Spleen (tissue), 11 donors: ENCODE data around the gene GAL3ST1. TPM values are rescaled to one million over a fixed set of nuclear protein-coding genes. Genes with fewer than 3 reads are reported as not detected.
"Not testable (repeated sequence)": the region's sequence is repeated elsewhere in the genome, so short reads cannot be mapped to it uniquely, and the experiment has no call there.

Experiments used
- DNase-seq: peaks from one replicate; pipeline ENCODE4 v3.0.0-alpha.2; 2020
- H3K27ac ChIP-seq, 8 donors: fragments of 200-600 bp; sonication (generic) in 7 of 8; 1 replicate in 4 of 8; 2 replicates in 4 of 8; pipeline versions ENCODE4 v1.5.0 to v1.8.0; 2016 to 2021; ENCODE audit warnings: inconsistent platforms in 4 of 8, mild to moderate bottlenecking in 4 of 8, moderate library complexity in 1 of 8
- H3K27me3 ChIP-seq, 7 donors: fragments of 200-600 bp; sonication (generic) in 6 of 7; replicated peaks in 1 of 7; 1 replicate in 4 of 7; 2 replicates in 3 of 7; pipeline versions ENCODE4 v1.5.0 to v1.8.0; 2016 to 2021; ENCODE audit warnings: inconsistent platforms in 3 of 7, mild to moderate bottlenecking in 1 of 7
- H3K36me3 ChIP-seq, 6 donors: fragments of 200-600 bp; sonication (generic) in 5 of 6; 1 replicate in 4 of 6; 2 replicates in 2 of 6; pipeline versions ENCODE4 v1.5.0 to v1.8.0; 2016 to 2021; ENCODE audit warnings: inconsistent platforms in 2 of 6
- H3K4me1 ChIP-seq, 6 donors: fragments of 200-600 bp; sonication (generic) in 5 of 6; 1 replicate in 3 of 6; 2 replicates in 3 of 6; pipeline versions ENCODE4 v1.5.0 to v1.8.0; 2016 to 2021; ENCODE audit warnings: inconsistent platforms in 3 of 6
- H3K4me3 ChIP-seq, 8 donors: fragments of 200-600 bp; sonication (generic) in 7 of 8; 1 replicate in 4 of 8; 2 replicates in 4 of 8; pipeline versions ENCODE4 v1.5.0 to v1.8.0; 2016 to 2021; ENCODE audit warnings: inconsistent platforms in 4 of 8, mild to moderate bottlenecking in 4 of 8, moderate library complexity in 2 of 8
- H3K9me3 ChIP-seq, 8 donors: fragments of 200-600 bp; sonication (generic) in 7 of 8; 1 replicate in 4 of 8; 2 replicates in 4 of 8; pipeline versions ENCODE4 v1.5.0 to v1.8.0; 2016 to 2021; ENCODE audit warnings: inconsistent platforms in 4 of 8
- POLR2A ChIP-seq, 3 donors: fragments of 450-650 bp; IDR thresholded peaks; one replicate each; pipeline ENCODE4 v1.5.1; 2017; ENCODE audit warnings: antibody characterized with exemption in 3 of 3, mild to moderate bottlenecking in 1 of 3
- POLR2AphosphoS5 ChIP-seq, 3 donors: sonication (generic); formaldehyde crosslinking; IDR thresholded peaks; one replicate each; pipeline ENCODE4 v1.5.1; 2017; ENCODE audit warnings: antibody characterized with exemption in 3 of 3
- WGBS, 5 donors: extraction: QIAGEN DNeasy Blood & Tissue Kit in 3 of 5; methylation state at CpG; one replicate each; pipeline versions ENCODE4 v1.1.5 to v1.1.7; 2013 to 2018; 5-methylcytosine and 5-hydroxymethylcytosine counted together
- intact Hi-C: fragments of 100-400 bp; cut with DNase I; formaldehyde crosslinking; loops from one replicate; pipeline ENCODE4 v1.15.0; 2023; ENCODE audit warnings: low total_unique reads
- polyA plus RNA-seq, 3 donors: library from polyadenylated mRNA; stranded (reverse); fragments of 200-250 nt; gene quantifications; one replicate each; pipeline ENCODE4 v1.2.1, GENCODE V29; 2013
- total RNA-seq, 7 donors: library from RNA; depleted of rRNA in 3 of 7; stranded (reverse); fragments of >200 nt in 3 of 7; fragmentation: NEBNext Ultra II Directional in 4 of 7; extraction: Animal tissue kit (Norgen Biotek cat#: 25700) in 4 of 7; gene quantifications; one replicate each; pipeline versions ENCODE4 v1.1.0 to v1.2.1, GENCODE V29; 2016 to 2021
- TF ChIP-seq, protein P1 (sequence below), 11 experiments: fragments of 200-600 bp in 7 of 11; fragments of 450-650 bp in 4 of 11; sonication (generic) in 4 of 11; IDR thresholded peaks in 8 of 11; conservative IDR thresholded peaks in 3 of 11; 1 replicate in 7 of 11; 2 replicates in 4 of 11; pipeline versions ENCODE4 v1.4.0 to v1.8.0; 2016 to 2021; ENCODE audit warnings: antibody characterized with exemption in 11 of 11, inconsistent platforms in 4 of 11, mild to moderate bottlenecking in 1 of 11
- donor health status: healthy with polysubstance abuse.
- donor health status: DM: no; HTN: no; CAD: no; lungs with moderate emphysema.
- donor health status: DM: no; HTN: no; CAD: no.
- donor health status: Bipolar disorder and iron deficiency.
- donor health status: healthy.
- donor health status: DM: no; HTN: no; CAD: no.
- donor health status: DM: yes; HTN: yes; CAD: no.

GAL3ST1 gene
- total and polyA plus RNA-seq, 10 donors, result 0.15 to 2.1 (median 0.51) TPM; not detected in 5

DNA sequence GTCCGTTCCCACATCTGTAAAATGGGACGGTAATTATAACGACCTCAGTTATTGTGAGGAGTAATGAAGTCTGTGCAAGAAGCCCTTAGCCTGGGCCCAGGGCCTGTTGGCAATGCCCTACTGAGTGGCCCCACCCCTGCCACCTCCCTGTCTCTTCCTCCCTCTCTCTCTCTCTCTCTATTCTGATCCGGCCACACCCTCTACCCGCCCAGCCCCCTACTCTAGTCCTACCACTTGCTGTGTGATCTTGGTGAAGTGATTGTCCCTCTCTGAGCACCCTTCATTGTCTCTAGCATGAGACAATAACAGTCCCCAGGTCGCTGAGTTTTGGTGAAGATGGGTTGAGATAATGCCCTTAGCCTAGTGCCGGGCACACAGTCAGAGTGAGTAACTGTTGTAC, 20.5 kb downstream of the GAL3ST1 start:
- no peak for DNase-seq
- WGBS, 5 donors, result 80 to 88% (median 82%) methylated on average over 7 of the region's 7 CpGs
- TF ChIP-seq POLR2A (IDR thresholded peaks at IDR 0.05), result no peak
- TF ChIP-seq, protein P1, sequence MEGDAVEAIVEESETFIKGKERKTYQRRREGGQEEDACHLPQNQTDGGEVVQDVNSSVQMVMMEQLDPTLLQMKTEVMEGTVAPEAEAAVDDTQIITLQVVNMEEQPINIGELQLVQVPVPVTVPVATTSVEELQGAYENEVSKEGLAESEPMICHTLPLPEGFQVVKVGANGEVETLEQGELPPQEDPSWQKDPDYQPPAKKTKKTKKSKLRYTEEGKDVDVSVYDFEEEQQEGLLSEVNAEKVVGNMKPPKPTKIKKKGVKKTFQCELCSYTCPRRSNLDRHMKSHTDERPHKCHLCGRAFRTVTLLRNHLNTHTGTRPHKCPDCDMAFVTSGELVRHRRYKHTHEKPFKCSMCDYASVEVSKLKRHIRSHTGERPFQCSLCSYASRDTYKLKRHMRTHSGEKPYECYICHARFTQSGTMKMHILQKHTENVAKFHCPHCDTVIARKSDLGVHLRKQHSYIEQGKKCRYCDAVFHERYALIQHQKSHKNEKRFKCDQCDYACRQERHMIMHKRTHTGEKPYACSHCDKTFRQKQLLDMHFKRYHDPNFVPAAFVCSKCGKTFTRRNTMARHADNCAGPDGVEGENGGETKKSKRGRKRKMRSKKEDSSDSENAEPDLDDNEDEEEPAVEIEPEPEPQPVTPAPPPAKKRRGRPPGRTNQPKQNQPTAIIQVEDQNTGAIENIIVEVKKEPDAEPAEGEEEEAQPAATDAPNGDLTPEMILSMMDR (IDR thresholded peaks at IDR 0.05 in 8 of 11, conservative IDR thresholded peaks at IDR 0.05 in 3 of 11), result no peak
- TF ChIP-seq POLR2AphosphoS5 (IDR thresholded peaks at IDR 0.05), result no peak
- intact Hi-C loops, result no loop called here
- H3K36me3 ChIP-seq, result no peaks in the 10 kb centered on the region
- H3K27me3 ChIP-seq, result no peaks in the 10 kb centered on the region
- no peak overlapping the region for H3K4me3 ChIP-seq
- H3K4me1 ChIP-seq, result peaks cover 0 to 6% (median 0%) of the 10 kb centered on the region in 6 donors
- no peak overlapping the region for H3K27ac ChIP-seq
- H3K9me3 ChIP-seq, result no peaks in the 10 kb centered on the region

DNA sequence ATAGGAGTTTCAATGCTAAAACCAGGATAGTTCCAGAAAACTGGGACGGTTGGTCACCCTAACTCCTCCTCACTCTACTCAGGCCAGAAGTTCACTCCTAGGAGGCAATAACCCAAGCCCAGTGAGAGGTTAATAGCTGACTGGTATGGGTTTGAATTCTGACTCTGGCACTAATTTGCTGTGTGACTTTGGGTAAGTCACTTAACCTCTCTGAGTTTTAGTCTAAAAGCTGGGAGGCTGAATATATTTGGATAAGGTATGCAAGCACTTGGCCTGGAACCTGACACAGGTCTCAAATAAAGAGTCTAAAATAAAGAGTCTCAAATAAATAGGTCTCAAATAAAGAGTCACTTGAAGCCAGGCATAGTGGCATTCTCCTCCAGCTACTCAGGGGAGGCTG, 21.7 kb downstream of the GAL3ST1 start:
- WGBS, 5 donors, result 0 to 58% (median 42%) methylated on average over 1 of the region's 1 CpG
- Histone ChIP-seq H3K4me3 (no peak overlapping the region), H3K9me3 (no peaks in the 10 kb centered on the region), H3K27ac (no peak overlapping the region), H3K4me1 (peaks cover 0 to 6% (median 0%) of the 10 kb centered on the region in 6 donors), H3K27me3 (no peaks in the 10 kb centered on the region), H3K36me3 (no peaks in the 10 kb centered on the region)
- intact Hi-C loops, result no loop called here
- no peak for TF ChIP-seq POLR2A (IDR thresholded peaks at IDR 0.05)
- TF ChIP-seq, protein P1 (IDR thresholded peaks at IDR 0.05 in 8 of 11, conservative IDR thresholded peaks at IDR 0.05 in 3 of 11), result no peak
- TF ChIP-seq POLR2AphosphoS5 (IDR thresholded peaks at IDR 0.05), result no peak
- DNase-seq, result no peak

DNA sequence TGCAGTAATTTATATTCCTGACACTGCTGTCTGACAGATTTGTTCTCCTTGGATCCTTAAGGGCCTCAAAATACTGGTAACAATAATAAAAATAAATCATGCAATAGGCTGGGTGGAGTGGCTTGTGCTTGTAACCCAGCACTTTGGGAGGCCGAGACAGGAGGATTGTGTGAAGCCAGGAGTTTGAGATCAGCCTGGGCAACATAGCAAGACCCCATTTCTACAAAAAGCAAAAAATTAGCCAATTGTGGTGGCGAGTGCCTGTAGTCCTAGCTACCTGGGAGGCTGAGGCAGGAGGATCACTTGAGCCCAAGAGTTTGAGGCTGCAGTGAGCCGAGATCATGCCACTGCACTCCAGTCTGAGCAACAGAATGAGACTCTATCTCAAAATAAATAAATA, 22.7 kb downstream of the GAL3ST1 start:
- H3K4me1 ChIP-seq, H3K36me3 ChIP-seq, H3K27me3 ChIP-seq, H3K9me3 ChIP-seq, DNase-seq, intact Hi-C loops, H3K27ac ChIP-seq, H3K4me3 ChIP-seq: not testable (repeated sequence)
- WGBS, 5 donors, result 84 to 92% (median 86%) methylated on average over 3 of the region's 3 CpGs

DNA sequence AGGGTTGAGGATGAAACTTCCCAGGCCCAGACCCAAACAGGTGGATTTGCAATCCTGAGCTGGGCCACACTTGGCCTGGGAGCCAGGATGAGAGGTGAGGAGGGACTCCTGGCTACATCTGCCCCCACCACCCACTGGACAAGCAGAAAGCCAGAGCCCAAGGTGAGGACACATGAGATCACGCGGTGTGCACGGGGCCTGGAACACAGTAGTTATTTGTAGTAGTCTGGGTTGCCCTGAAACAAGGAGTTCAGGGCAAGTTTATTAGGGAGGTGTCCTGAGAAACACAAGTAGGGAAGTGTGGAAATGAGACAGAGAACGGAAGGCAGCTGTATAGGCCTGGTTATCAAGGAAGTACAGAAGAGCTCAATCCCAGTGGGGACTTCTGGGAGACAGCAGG, 27.3 kb downstream of the GAL3ST1 start:
- H3K27me3 ChIP-seq, result peaks cover 0 to 32% (median 16%) of the 10 kb centered on the region in 7 donors
- DNase-seq, result no peak
- no peaks in the 10 kb centered on the region for H3K36me3 ChIP-seq
- H3K4me1 ChIP-seq, result peaks cover 0 to 11% (median 6%) of the 10 kb centered on the region in 6 donors
- intact Hi-C loops, result no loop called here
- no peak overlapping the region for H3K4me3 ChIP-seq
- no peaks in the 10 kb centered on the region for H3K9me3 ChIP-seq
- 79 to 93% (median 84%) methylated on average over 4 of the region's 4 CpGs for WGBS, 5 donors
- H3K27ac ChIP-seq, result no peak overlapping the region
- TF ChIP-seq POLR2A (IDR thresholded peaks at IDR 0.05), result no peak
- TF ChIP-seq, protein P1 (IDR thresholded peaks at IDR 0.05 in 8 of 11, conservative IDR thresholded peaks at IDR 0.05 in 3 of 11), result no peak

DNA sequence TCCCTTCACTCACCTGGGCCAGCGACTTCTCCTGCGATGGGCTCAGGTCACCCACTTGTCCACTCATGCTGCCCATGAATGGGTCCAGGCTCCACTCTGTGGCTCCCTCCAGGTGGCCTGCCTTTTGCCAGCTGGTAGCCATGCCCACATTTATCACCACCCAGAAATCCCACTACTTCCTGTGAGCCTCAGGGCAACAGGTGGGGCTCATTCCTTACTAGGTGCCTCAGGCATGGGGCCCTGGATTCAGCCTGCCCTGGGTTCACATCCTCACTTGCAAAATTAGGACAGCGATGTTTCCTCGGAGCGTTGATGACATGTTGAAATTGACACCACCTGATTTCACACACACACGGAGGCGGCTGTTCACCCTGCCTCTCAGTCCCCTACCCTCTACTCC, 27.8 kb downstream of the GAL3ST1 start, which contains the start of gene SEC14L6:
SEC14L6 (minus strand) TSS at position 126 of the 400 bp plus-strand sequence; CDS start at position 67, 59 bp downstream.
- intact Hi-C loops, result no loop called here
- DNase-seq, result no peak
- H3K27ac ChIP-seq, result no peak within 1 kb of the TSS
- no peaks in the 10 kb centered on the region for H3K36me3 ChIP-seq
- no peak within 1 kb of the TSS for H3K4me3 ChIP-seq
- 88 to 94% (median 90%) methylated on average over 7 of the region's 7 CpGs for WGBS, 5 donors
- peaks cover 0 to 38% (median 21%) of the 10 kb centered on the region in 7 donors for H3K27me3 ChIP-seq
- TF ChIP-seq POLR2AphosphoS5 (IDR thresholded peaks at IDR 0.05) (no peak), POLR2A (IDR thresholded peaks at IDR 0.05) (no peak)
- H3K9me3 ChIP-seq, result no peaks in the 10 kb centered on the region
- peaks cover 0 to 15% (median 11%) of the 10 kb centered on the region in 6 donors for H3K4me1 ChIP-seq
